ENCODE data around the gene CDAN1. TPM values are rescaled to one million over a fixed set of nuclear protein-coding genes. Genes with fewer than 3 reads are reported as not detected.
"Not testable (repeated sequence)": the region's sequence is repeated elsewhere in the genome, so short reads cannot be mapped to it uniquely, and the experiment has no call there.

Gene CDAN1
- total RNA-seq, 1 donor from 2014 or later = 14.3 TPM

- DNase-seq (ENCODE audit: low read depth, low spot score) = no peak
Observed at GRCh38 chr15:42707068-42707467, 29.9 kb downstream of the CDAN1 start.

- no peak for DNase-seq (ENCODE audit: low read depth, low spot score)
Observed at GRCh38 chr15:42705336-42705735, 31.6 kb downstream of the CDAN1 start.

GRCh38 chr15:42704492-42704926 is 32.4 kb downstream of the CDAN1 start:
- DNase-seq (ENCODE audit: low read depth, low spot score) = peak; percentile 35

GRCh38 chr15:42696626-42697025 is 40.3 kb downstream of the CDAN1 start:
- DNase-seq (ENCODE audit: low read depth, low spot score) = no peak

- DNase-seq (ENCODE audit: low read depth, low spot score) = no peak
Observed at GRCh38 chr15:42695527-42696071, 41.3 kb downstream of the CDAN1 start.

GRCh38 chr15:42694398-42694797 is 42.5 kb downstream of the CDAN1 start:
- DNase-seq (ENCODE audit: low read depth, low spot score) = no peak

GRCh38 chr15:42693942-42694341 is 43.0 kb downstream of the CDAN1 start:
- no peak for DNase-seq (ENCODE audit: low read depth, low spot score)

GRCh38 chr15:42693496-42693895 is 43.4 kb downstream of the CDAN1 start:
- DNase-seq (ENCODE audit: low read depth, low spot score) = no peak

GRCh38 chr15:42692997-42693396 is 43.9 kb downstream of the CDAN1 start:
- no peak for DNase-seq (ENCODE audit: low read depth, low spot score)

- DNase-seq (ENCODE audit: low read depth, low spot score) = no peak
Observed at GRCh38 chr15:42692536-42692935, 44.4 kb downstream of the CDAN1 start.

GRCh38 chr15:42691770-42692169 is 45.2 kb downstream of the CDAN1 start:
- no peak for DNase-seq (ENCODE audit: low read depth, low spot score)

GRCh38 chr15:42691308-42691707 is 45.6 kb downstream of the CDAN1 start:
- DNase-seq (ENCODE audit: low read depth, low spot score) = no peak

GRCh38 chr15:42688301-42688700 is 48.6 kb downstream of the CDAN1 start:
- no peak for DNase-seq (ENCODE audit: low read depth, low spot score)

GRCh38 chr15:42687740-42688139 is 49.2 kb downstream of the CDAN1 start:
- DNase-seq (ENCODE audit: low read depth, low spot score) = no peak

GRCh38 chr15:42686281-42686680 is 50.6 kb downstream of the CDAN1 start:
- no peak for DNase-seq (ENCODE audit: low read depth, low spot score)

GRCh38 chr15:42681119-42681518 is 55.8 kb downstream of the CDAN1 start:
- DNase-seq (ENCODE audit: low read depth, low spot score) = no peak

- not testable (repeated sequence) for DNase-seq (ENCODE audit: low read depth, low spot score)
Observed at GRCh38 chr15:42680142-42680482, 56.8 kb downstream of the CDAN1 start.

- DNase-seq (ENCODE audit: low read depth, low spot score) = no peak
Observed at GRCh38 chr15:42679285-42680141, 57.4 kb downstream of the CDAN1 start.

- no peak for DNase-seq (ENCODE audit: low read depth, low spot score)
Observed at GRCh38 chr15:42675021-42675420, 61.9 kb downstream of the CDAN1 start.

- no peak for DNase-seq (ENCODE audit: low read depth, low spot score)
Observed at GRCh38 chr15:42674472-42674871, 62.5 kb downstream of the CDAN1 start.

All from pulmonary artery endothelial cell (primary cell).